ENCODE results near the gene NEGR1. TPM values are rescaled to one million over a fixed set of nuclear protein-coding genes. Genes with fewer than 3 reads are reported as not detected.
A peak's percentile ranks its signal among the peaks of the same experiment; 100 is the strongest.

NEGR1 gene
- total RNA-seq, 1 donor from 2014 or later: 1.6 TPM

DNA sequence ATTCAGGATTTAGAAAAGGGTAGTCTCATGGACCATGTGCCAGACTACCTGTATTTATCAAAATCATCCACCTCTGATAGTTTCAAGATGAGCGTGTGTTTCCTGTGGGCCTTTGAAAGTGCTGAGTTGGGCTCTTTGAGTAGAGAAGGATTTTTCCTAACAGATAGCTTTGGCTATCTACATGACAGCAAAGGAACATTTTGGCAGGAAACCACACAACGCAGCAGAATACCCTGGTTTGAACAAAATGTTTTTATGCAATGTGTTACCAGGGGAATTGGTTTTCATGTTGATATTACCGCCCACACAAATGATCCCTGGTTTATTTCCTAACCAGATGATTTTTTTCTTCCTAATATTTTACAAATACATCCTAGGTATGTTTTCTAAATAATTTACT is 431.4 kb downstream of the NEGR1 start:
- no peak for DNase-seq (ENCODE audit: low read depth)

DNA sequence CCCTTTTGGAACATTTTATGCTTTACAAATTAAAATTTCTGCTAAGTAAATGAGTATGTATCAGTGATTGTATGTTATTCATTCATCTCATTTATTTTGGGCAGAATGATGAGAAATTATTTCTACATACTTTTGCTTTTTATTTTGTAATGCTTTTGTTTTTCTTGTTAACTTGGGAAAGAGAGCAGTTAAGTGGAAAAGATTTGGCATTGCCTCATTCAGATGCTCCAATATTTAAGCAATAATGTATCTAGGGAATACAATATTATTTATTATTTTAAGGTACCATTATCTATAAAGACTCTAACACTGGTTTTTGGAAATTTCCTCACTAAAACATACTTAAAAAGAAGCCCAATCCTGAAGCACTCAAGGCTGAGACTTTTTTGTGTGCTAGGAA is 431.8 kb downstream of the NEGR1 start:
- no peak for DNase-seq (ENCODE audit: low read depth)

- DNase-seq (ENCODE audit: low read depth): no peak
Observed at GRCh38 chr1:71843012-71843411, 439.3 kb downstream of the NEGR1 start.

DNA sequence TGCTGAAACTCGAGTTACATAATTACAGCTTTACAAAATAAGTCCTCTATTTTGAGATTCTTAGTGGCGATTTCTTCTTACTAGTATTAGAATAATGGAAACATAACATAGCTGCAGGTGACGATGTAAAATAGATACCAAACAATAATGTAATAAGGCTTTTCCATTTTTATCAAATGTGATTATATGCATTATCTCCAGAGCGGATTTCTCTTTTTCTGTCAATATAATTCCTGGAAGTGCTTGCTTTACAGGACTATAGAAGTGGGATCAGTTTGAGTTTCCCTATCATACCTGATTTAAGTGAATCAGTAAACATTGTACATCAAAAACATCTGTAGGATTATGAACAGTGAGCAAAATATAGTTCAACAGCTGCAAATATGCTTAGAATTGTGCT is 442.5 kb downstream of the NEGR1 start:
- no peak for DNase-seq (ENCODE audit: low read depth)

DNA sequence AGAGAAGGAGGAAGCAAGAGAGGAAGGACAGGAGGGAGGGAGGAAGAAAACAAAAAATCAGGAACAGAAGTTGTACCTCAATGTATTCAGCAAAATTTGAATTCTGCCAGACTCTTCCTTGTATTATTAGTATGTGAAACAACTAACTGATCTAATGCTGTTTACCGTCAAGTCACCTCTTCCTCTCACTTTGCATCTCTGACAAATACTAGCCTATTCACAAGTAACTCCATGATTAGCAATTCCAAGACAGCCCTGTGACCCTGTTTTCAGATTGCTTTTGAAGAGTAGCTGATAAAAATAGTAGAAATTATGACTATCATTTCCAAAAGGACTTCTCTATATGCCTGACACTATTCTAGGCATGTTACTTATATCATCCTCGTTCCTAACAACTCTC is 445.4 kb downstream of the NEGR1 start:
- DNase-seq (ENCODE audit: low read depth): no peak

- DNase-seq (ENCODE audit: low read depth): no peak
Observed at GRCh38 chr1:71835442-71835813, 446.9 kb downstream of the NEGR1 start.

GRCh38 chr1:71834601-71835441 is 447.5 kb downstream of the NEGR1 start:
- peak; percentile 2 for DNase-seq (ENCODE audit: low read depth)

DNA sequence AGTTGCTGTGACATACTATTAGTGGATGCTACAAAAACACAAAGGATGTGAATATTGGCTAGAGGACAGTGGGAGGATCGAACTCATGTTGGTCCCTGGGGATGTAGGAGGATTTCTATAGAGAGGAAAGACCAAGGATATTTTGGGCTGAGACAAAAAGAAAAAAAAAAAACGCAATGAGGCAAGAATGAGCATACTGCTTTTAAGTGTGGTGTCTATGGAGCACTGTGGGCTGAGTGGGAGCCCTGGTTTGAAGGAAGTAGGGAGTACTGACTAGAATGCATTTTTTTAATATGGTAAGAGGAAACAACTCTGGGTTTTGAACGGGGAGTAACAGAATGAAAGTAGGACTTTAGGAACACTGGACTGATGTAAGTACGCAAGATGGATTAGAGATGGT is 450.7 kb downstream of the NEGR1 start:
- no peak for DNase-seq (ENCODE audit: low read depth)

- no peak for DNase-seq (ENCODE audit: low read depth)
Observed at GRCh38 chr1:71829346-71829745, 453.0 kb downstream of the NEGR1 start.

DNA sequence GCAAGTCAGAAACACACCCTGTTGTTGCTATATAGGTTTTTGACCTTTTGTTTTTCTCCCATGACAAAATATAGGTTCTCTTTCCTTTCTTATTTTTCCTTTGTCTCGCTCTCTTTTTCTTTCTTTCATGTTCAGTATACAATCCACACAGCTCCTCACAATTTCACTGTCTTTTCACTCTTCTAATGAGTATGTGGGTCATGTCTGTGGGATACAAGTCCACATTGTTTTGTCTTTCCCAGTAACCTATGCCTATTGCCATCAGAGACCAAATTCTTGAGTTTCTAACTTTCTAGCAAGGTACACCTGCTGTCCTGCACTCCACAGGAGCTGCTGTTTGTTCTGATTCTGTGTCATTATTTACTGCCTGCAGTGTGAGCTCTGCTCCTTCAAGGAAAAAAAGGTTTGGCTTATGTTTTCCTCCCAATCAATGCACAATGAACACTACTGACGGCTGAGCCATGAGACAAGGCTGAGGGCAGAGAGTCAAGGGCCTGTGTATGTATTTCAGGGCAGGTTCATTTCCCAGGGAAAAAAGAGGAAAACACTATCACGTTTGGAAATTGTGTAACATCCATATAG is 453.8 kb downstream of the NEGR1 start:
- no peak for DNase-seq (ENCODE audit: low read depth)

DNA sequence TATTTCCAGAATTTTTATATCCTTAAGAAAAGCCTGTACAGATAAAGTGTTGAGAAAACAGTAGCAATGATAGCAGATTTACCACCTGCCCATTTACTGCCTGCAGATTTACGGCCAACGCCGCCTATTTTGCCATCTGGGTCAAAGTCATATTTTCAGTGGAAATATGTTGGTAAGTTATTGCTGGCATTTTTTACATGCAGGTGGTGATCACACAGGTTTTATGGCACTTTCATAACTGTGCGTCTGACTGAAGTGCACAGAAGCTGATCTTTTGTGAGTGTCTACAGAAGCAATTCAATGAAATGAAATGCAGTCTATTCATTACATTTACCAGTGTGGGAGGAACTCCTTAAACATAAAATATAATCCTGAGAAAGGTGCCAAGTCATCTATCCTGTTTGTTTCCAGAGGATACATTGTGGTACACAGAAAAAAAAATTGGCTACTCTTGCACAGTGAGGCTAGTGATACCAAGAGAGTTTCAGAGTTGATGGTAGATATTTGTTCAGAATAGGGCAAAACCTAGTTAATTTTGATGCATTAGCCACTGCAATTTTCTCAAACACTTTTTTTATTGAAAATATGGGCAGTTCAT is 458.5 kb downstream of the NEGR1 start:
- no peak for DNase-seq (ENCODE audit: low read depth)

DNA sequence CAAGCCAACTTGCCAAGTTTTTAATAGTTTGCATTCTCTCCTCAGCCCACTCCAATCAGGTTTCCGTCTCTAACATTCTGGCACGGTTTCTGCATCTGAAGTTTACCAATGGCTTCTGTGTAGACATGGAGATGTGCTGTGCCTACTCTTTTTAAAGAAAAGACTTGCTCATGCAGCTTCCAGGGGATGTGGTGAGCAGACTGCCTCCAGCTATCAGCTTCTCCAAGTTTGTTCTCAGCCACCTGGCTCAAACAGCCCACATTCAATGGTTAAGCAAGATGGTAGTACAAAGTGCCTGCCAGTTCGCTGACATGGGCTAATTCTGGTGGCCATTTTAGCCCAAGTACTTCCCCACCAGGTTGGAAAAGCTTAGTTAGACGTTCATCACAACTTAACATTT is 465.3 kb downstream of the NEGR1 start:
- no peak for DNase-seq (ENCODE audit: low read depth)

DNA sequence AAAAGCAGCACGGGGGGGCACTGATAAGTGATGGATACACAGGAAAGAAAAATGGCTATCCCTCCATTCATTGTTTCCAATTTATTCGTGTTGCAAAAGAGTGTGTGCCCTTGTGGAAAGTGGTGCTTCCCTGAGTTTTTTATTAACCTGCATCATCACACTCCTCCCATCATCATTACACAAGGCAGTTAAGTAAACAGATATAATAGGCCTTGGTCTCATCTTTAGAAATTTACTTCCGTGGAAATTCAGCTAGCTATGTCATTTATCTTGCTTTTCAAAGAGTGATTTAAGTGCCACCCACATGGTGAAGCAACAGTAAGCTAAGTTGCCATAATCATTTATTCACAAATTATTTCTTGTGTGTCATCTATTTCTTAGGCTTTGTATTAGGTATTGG is 473.3 kb downstream of the NEGR1 start:
- DNase-seq (ENCODE audit: low read depth): peak; percentile 50

DNA sequence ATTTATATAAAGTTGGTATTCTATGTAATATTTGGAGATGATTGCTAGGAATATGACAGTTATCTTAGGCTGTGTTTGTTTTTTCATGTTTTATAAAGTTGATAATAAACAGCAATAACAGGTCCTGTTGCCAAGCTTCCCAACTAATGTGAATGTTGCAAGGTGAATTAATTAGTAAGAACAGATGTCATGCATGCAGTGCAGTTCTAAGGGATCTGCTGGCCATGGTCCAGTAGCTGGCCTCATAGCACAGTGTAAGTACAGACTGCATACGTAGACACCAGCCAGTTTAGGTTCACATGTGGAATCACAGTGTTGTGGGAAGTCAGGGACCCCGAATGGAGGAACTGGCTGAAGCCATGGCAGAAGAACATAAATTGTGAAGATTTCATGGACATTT is 478.2 kb downstream of the NEGR1 start:
- no peak for DNase-seq (ENCODE audit: low read depth)

DNA sequence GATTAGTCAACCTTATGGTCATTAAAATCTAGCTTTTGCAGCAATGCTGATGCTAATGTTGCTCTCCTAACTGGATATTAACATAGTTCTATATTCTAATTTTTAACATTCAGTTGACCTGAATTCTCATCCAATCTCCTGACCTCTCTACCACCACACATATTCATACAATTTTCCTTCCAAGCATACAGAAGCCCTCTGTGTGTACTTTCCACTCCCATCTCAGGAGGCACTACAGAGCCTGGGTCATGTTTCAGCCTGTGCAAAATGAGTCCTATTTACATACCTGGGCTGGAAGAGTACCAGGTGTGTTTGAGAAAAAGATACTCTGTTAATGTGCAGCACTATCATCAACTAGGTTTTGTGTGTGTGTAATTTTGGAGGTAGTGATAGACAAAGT is 486.3 kb downstream of the NEGR1 start:
- no peak for DNase-seq (ENCODE audit: low read depth)

DNA sequence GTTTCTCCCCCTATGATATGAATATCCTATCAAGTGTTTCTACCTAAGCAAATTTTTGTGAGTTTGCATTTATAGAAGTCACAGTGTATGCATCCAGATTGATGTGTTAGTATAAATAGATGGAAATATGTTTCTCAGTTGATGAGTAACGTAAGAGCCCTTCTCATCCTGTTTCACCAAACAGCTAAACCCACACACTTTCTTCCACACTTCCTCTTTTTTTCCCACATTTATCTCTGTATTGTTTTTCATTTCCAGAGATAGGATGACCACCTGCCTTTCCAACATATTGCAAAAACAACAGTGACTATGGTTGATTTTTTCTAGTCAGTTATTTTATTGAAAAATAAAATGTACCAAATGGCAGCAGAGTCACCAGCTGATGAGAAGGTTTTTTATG is 490.1 kb downstream of the NEGR1 start:
- DNase-seq (ENCODE audit: low read depth): no peak

- DNase-seq (ENCODE audit: low read depth): no peak
Observed at GRCh38 chr1:71788113-71788512, 494.2 kb downstream of the NEGR1 start.

- no peak for DNase-seq (ENCODE audit: low read depth)
Observed at GRCh38 chr1:71787699-71788098, 494.6 kb downstream of the NEGR1 start.

- DNase-seq (ENCODE audit: low read depth): no peak
Observed at GRCh38 chr1:71786218-71786617, 496.1 kb downstream of the NEGR1 start.

GRCh38 chr1:71785450-71785849 is 496.9 kb downstream of the NEGR1 start:
- DNase-seq (ENCODE audit: low read depth): peak; percentile 85

GRCh38 chr1:71785000-71785399 is 497.3 kb downstream of the NEGR1 start:
- no peak for DNase-seq (ENCODE audit: low read depth)

DNA sequence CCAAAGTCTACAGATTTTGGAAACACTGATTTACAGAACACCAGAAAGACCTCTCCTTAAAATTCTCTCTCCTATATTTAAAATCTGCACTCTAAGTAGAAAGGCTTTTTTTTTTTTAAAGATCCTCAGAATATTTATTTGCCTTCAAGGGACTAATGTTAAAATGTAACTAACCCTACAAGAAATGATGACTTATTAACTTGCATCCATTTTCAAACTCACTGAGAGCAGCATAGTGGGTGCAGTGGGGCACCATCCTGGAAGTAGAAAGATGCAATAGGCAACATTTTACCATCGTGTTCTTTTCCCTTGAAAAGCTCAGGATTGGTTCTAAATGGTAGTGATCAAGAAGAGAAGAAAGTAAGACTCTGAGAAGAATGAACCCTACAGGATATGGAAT is 498.1 kb downstream of the NEGR1 start:
- peak; percentile 78 for DNase-seq (ENCODE audit: low read depth)

- no peak for DNase-seq (ENCODE audit: low read depth)
Observed at GRCh38 chr1:71783071-71783470, 499.3 kb downstream of the NEGR1 start.

All from renal cortical epithelial cell (primary cell).